HL-60 (cell line): Measurements from ENCODE around the gene FOXI1.

Experiments used
- DNase-seq, 2 experiments: peaks; one replicate each; pipeline ENCODE4 v3.0.0-alpha.2; 2010 to 2020; ENCODE audit warnings: low read depth in 1 of 2, low spot score in 1 of 2
- H3K27ac ChIP-seq: fragments of 250-450 bp; sonication (Bioruptor Pico); replicated peaks from 2 replicates; pipeline ENCODE4 v1.5.1; 2020; ENCODE audit warnings: mild to moderate bottlenecking, moderate library complexity
- H3K27me3 ChIP-seq: fragments of 250-450 bp; sonication (Bioruptor Pico); 2 replicates; pipeline ENCODE4 v1.5.1; 2021; ENCODE audit warnings: mild to moderate bottlenecking, moderate library complexity; ENCODE audit not compliant: insufficient read depth, poor library complexity, severe bottlenecking
- H3K4me3 ChIP-seq: replicated peaks from 2 replicates; pipeline ENCODE4 v1.5.1; 2011; ENCODE audit warnings: mild to moderate bottlenecking, control low read depth, low read length; ENCODE audit not compliant: insufficient read depth
- GABPA ChIP-seq: IDR thresholded peaks from 2 replicates; pipeline ENCODE4 v1.6.1; 2012; ENCODE audit warnings: low read depth
- POLR2AphosphoS5 ChIP-seq: IDR thresholded peaks from 2 replicates; pipeline ENCODE4 v1.6.1; 2012; ENCODE audit warnings: low read depth
- SPI1 ChIP-seq: IDR thresholded peaks from 2 replicates; pipeline ENCODE4 v1.6.1; 2012; ENCODE audit warnings: low read depth, mild to moderate bottlenecking, borderline replicate concordance
- TF ChIP-seq, protein P1 (sequence below): IDR thresholded peaks from 2 replicates; pipeline ENCODE4 v1.6.1; 2012; ENCODE audit warnings: low read depth; ENCODE audit not compliant: insufficient replicate concordance
- TF ChIP-seq, protein P2 (sequence below): IDR thresholded peaks from one replicate; pipeline ENCODE4 v1.5.1; 2011; ENCODE audit warnings: low read length, control low read depth, inconsistent platforms; ENCODE audit not compliant: insufficient read depth

Gene FOXI1

DNA sequence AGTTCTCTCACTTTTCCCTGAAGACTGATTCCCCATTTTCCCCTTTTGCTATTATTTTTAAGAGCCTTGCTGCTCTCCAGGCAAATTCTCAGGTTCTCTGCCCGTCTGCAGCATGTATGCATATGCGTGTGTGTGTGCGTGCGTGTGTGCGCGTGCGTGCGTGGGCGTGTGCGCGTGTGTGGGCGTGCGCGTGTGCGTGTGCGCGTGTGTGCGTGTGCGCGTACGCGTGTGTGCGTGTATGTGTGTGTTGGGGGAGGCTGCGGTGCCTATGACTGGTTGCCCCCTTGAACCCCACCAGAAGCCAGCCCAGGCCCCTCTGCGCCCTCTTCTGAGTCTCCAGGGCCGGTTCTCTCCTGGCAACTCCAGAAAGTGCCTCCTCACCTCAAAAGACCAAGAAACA lies 987 bp upstream of the FOXI1 start:
- no peak overlapping the region for H3K27ac ChIP-seq
- DNase-seq: no peak
- no peak overlapping the region for H3K4me3 ChIP-seq
- TF ChIP-seq, protein P1, sequence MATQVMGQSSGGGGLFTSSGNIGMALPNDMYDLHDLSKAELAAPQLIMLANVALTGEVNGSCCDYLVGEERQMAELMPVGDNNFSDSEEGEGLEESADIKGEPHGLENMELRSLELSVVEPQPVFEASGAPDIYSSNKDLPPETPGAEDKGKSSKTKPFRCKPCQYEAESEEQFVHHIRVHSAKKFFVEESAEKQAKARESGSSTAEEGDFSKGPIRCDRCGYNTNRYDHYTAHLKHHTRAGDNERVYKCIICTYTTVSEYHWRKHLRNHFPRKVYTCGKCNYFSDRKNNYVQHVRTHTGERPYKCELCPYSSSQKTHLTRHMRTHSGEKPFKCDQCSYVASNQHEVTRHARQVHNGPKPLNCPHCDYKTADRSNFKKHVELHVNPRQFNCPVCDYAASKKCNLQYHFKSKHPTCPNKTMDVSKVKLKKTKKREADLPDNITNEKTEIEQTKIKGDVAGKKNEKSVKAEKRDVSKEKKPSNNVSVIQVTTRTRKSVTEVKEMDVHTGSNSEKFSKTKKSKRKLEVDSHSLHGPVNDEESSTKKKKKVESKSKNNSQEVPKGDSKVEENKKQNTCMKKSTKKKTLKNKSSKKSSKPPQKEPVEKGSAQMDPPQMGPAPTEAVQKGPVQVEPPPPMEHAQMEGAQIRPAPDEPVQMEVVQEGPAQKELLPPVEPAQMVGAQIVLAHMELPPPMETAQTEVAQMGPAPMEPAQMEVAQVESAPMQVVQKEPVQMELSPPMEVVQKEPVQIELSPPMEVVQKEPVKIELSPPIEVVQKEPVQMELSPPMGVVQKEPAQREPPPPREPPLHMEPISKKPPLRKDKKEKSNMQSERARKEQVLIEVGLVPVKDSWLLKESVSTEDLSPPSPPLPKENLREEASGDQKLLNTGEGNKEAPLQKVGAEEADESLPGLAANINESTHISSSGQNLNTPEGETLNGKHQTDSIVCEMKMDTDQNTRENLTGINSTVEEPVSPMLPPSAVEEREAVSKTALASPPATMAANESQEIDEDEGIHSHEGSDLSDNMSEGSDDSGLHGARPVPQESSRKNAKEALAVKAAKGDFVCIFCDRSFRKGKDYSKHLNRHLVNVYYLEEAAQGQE: no peak
- TF ChIP-seq POLR2AphosphoS5 (no peak), SPI1 (no peak), GABPA (no peak)
- TF ChIP-seq, protein P2, sequence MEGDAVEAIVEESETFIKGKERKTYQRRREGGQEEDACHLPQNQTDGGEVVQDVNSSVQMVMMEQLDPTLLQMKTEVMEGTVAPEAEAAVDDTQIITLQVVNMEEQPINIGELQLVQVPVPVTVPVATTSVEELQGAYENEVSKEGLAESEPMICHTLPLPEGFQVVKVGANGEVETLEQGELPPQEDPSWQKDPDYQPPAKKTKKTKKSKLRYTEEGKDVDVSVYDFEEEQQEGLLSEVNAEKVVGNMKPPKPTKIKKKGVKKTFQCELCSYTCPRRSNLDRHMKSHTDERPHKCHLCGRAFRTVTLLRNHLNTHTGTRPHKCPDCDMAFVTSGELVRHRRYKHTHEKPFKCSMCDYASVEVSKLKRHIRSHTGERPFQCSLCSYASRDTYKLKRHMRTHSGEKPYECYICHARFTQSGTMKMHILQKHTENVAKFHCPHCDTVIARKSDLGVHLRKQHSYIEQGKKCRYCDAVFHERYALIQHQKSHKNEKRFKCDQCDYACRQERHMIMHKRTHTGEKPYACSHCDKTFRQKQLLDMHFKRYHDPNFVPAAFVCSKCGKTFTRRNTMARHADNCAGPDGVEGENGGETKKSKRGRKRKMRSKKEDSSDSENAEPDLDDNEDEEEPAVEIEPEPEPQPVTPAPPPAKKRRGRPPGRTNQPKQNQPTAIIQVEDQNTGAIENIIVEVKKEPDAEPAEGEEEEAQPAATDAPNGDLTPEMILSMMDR: no peak
- H3K27me3 ChIP-seq: no peaks in the 10 kb centered on the region

DNA sequence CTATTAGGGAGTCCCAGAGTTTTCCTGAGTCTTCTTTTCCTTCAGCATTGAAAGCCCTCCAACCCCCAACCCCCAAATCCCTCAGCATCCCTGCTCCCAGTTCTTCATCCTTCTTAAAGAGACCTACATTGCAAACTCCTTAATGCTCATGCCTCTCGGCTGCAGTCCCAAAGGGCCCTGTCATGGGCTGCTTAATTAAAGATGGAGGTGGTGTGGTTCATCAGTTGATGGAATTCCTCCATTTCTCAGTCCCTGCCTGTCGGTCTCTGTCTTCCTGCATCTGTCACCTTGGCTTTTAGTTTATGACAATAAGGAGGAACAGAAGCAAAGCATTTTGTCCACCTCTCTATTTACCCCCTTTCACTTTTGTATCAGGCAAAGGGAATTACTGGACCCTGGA lies 2.0 kb downstream of the FOXI1 start:
- TF ChIP-seq, protein P1: no peak
- no peak for TF ChIP-seq GABPA
- no peak for TF ChIP-seq POLR2AphosphoS5
- TF ChIP-seq, protein P2: no peak
- no peak for TF ChIP-seq SPI1
- H3K27ac ChIP-seq: no peak overlapping the region
- H3K27me3 ChIP-seq: no peaks in the 10 kb centered on the region
- H3K4me3 ChIP-seq: no peak overlapping the region
- DNase-seq: no peak

DNA sequence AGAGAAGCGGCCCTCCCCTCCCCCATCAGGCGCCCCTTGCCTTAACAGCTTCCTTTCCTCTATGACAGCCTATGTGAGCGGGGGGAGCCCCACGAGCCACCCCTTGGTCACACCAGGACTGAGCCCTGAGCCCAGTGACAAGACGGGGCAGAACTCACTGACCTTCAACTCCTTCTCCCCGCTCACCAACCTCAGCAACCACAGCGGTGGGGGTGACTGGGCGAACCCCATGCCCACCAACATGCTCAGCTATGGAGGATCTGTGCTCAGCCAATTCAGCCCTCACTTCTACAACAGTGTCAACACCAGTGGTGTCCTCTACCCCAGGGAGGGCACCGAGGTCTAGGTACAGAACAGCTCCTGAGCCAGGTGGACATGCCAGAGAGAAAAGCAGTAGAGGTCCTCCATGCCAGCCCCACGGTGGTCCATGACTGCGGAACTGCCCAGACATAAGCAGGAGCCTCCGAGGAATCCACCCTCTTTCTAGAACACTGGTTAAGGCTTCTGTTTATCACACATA lies 2.6 kb downstream of the FOXI1 start:
- no peak for DNase-seq
- H3K27ac ChIP-seq: no peak overlapping the region
- H3K4me3 ChIP-seq: no peak overlapping the region
- no peaks in the 10 kb centered on the region for H3K27me3 ChIP-seq
- no peak for TF ChIP-seq GABPA
- TF ChIP-seq, protein P2: no peak
- TF ChIP-seq POLR2AphosphoS5: no peak
- TF ChIP-seq, protein P1: no peak
- TF ChIP-seq SPI1: no peak
